Liver (tissue), 9 donors: ENCODE results near the gene PARD3. TPM values are rescaled to one million over a fixed set of nuclear protein-coding genes. Genes with fewer than 3 reads are reported as not detected.
"Not testable (repeated sequence)": the region's sequence is repeated elsewhere in the genome, so short reads cannot be mapped to it uniquely, and the experiment has no call there.

Source experiments
- DNase-seq: peaks from one replicate; pipeline ENCODE4 v3.0.0-alpha.2; 2017; ENCODE audit warnings: low spot score
- H3K27ac ChIP-seq, 2 donors: one replicate each; pipeline ENCODE4 v1.7.0; 2013; ENCODE audit warnings: inconsistent platforms in 2 of 2, low read length in 2 of 2, control low read depth in 1 of 2, low read depth in 1 of 2, mild to moderate bottlenecking in 1 of 2
- H3K27me3 ChIP-seq, 4 donors: one replicate each; pipeline versions ENCODE4 v1.6.1 to v1.7.0; 2013; ENCODE audit warnings: low read length in 3 of 4, inconsistent platforms in 1 of 4, mild to moderate bottlenecking in 1 of 4, moderate library complexity in 1 of 4; ENCODE audit not compliant: control insufficient read depth in 4 of 4, insufficient read depth in 4 of 4
- H3K36me3 ChIP-seq, 4 donors: one replicate each; pipeline versions ENCODE4 v1.6.1 to v1.7.0; 2013; ENCODE audit warnings: low read length in 3 of 4, mild to moderate bottlenecking in 3 of 4, low read depth in 1 of 4, moderate library complexity in 1 of 4; ENCODE audit not compliant: control insufficient read depth in 4 of 4, insufficient read depth in 3 of 4
- H3K4me1 ChIP-seq, 4 donors: one replicate each; pipeline versions ENCODE4 v1.6.1 to v1.7.0; 2013; ENCODE audit warnings: low read length in 3 of 4, mild to moderate bottlenecking in 3 of 4, moderate library complexity in 1 of 4; ENCODE audit not compliant: control insufficient read depth in 4 of 4, insufficient read depth in 4 of 4
- H3K4me3 ChIP-seq, 3 donors: one replicate each; pipeline versions ENCODE4 v1.6.1 to v1.7.0; 2013; ENCODE audit warnings: low read length in 3 of 3, control low read depth in 1 of 3, low read depth in 1 of 3, mild to moderate bottlenecking in 1 of 3
- H3K9ac ChIP-seq, 2 donors: one replicate each; pipeline ENCODE4 v1.7.0; 2013; ENCODE audit warnings: low read length in 2 of 2, mild to moderate bottlenecking in 2 of 2, moderate library complexity in 2 of 2, control low read depth in 1 of 2, low read depth in 1 of 2
- H3K9me3 ChIP-seq, 4 donors: one replicate each; pipeline versions ENCODE4 v1.6.1 to v1.7.0; 2013; ENCODE audit warnings: low read length in 3 of 4; ENCODE audit not compliant: control insufficient read depth in 4 of 4
- CTCF ChIP-seq: fragments of 150-350 bp; IDR thresholded peaks from 2 replicates; pipeline ENCODE4 v1.5.1; 2017; ENCODE audit warnings: improper control_type of control experiment, low read depth, low read length; ENCODE audit not compliant: missing input control
- FOXA2 ChIP-seq: IDR thresholded peaks from 2 replicates; pipeline ENCODE4 v1.6.1; 2016; ENCODE audit warnings: antibody characterized with exemption
- GABPA ChIP-seq, 2 donors: IDR thresholded peaks in 1 of 2; conservative IDR thresholded peaks in 1 of 2; 2 replicates each; pipeline ENCODE4 v1.6.1; 2016; ENCODE audit warnings: antibody characterized with exemption in 2 of 2, mild to moderate bottlenecking in 1 of 2, moderate library complexity in 1 of 2
- HNF4A ChIP-seq, 2 donors: conservative IDR thresholded peaks; 2 replicates each; pipeline ENCODE4 v1.6.1; 2016; ENCODE audit warnings: antibody characterized with exemption in 2 of 2, mild to moderate bottlenecking in 2 of 2
- MAX ChIP-seq: IDR thresholded peaks from 2 replicates; pipeline ENCODE4 v1.6.1; 2016; ENCODE audit warnings: antibody characterized with exemption
- NR2F2 ChIP-seq: IDR thresholded peaks from 2 replicates; pipeline ENCODE4 v1.6.1; 2016; ENCODE audit warnings: antibody characterized with exemption
- RAD21 ChIP-seq, 2 donors: IDR thresholded peaks; 2 replicates each; pipeline ENCODE4 v1.6.1; 2016; ENCODE audit warnings: antibody characterized with exemption in 2 of 2, mild to moderate bottlenecking in 2 of 2
- REST ChIP-seq: IDR thresholded peaks from 2 replicates; pipeline ENCODE4 v1.6.1; 2016; ENCODE audit warnings: antibody characterized with exemption, mild to moderate bottlenecking
- RXRA ChIP-seq, 2 donors: IDR thresholded peaks; 2 replicates each; pipeline ENCODE4 v1.6.1; 2017 to 2018; ENCODE audit warnings: antibody characterized with exemption in 2 of 2, mild to moderate bottlenecking in 1 of 2
- SP1 ChIP-seq: IDR thresholded peaks from 2 replicates; pipeline ENCODE4 v1.6.1; 2018; ENCODE audit warnings: antibody characterized with exemption, mild to moderate bottlenecking
- YY1 ChIP-seq: IDR thresholded peaks from 2 replicates; pipeline ENCODE4 v1.6.1; 2016; ENCODE audit warnings: antibody characterized with exemption, mild to moderate bottlenecking
- ZBTB33 ChIP-seq: IDR thresholded peaks from 2 replicates; pipeline ENCODE4 v1.6.1; 2016; ENCODE audit warnings: antibody characterized with exemption
- WGBS: extraction: QIAGEN DNeasy Blood & Tissue Kit; methylation state at CpG from one replicate; pipeline ENCODE4 v1.1.7; 2013; 5-methylcytosine and 5-hydroxymethylcytosine counted together
- polyA plus RNA-seq, 2 donors: library from polyadenylated mRNA; stranded (reverse) in 1 of 2; unstranded in 1 of 2; fragments of 200-250 nt in 1 of 2; fragments of >200 nt in 1 of 2; fragmentation: Nextera tagmentation in 1 of 2; extraction: Ambion mirVana in 1 of 2; gene quantifications; one replicate each; pipeline versions ENCODE4 v1.2.1 to v1.2.3, GENCODE V29; 2013 to 2015
- total RNA-seq, 2 donors: library from RNA; depleted of rRNA; stranded (reverse); fragments of >200 nt; gene quantifications; one replicate each; pipeline ENCODE4 v1.2.3, GENCODE V29; 2014
- donor health status: healthy.
- donor health status: healthy.
- donor health status: healthy.
- donor health status: healthy.
- donor health status: healthy.

Gene PARD3
- total and polyA plus RNA-seq, 4 donors, result 12.3 to 43.8 (median 13.5) TPM

- Histone ChIP-seq H3K36me3 (no peaks in the 10 kb centered on the region), H3K4me3 (no peak overlapping the region), H3K9ac (no peak overlapping the region), H3K4me1 (peaks cover 5 to 30% (median 23%) of the 10 kb centered on the region in 4 donors), H3K9me3 (no peaks in the 10 kb centered on the region), H3K27ac (no peak overlapping the region), H3K27me3 (no peaks in the 10 kb centered on the region)
- no peak for DNase-seq
- TF ChIP-seq FOXA2, result no peak
- no peak for TF ChIP-seq NR2F2
- TF ChIP-seq YY1, result no peak
- no peak for TF ChIP-seq SP1
- no peak for TF ChIP-seq ZBTB33
- no peak for TF ChIP-seq GABPA (IDR thresholded peaks at IDR 0.05 in 1 of 2, conservative IDR thresholded peaks at IDR 0.05 in 1 of 2)
- no peak for TF ChIP-seq RAD21 (IDR thresholded peaks at IDR 0.05)
- no peak for TF ChIP-seq HNF4A (conservative IDR thresholded peaks at IDR 0.05)
- TF ChIP-seq REST, result no peak
- TF ChIP-seq RXRA (IDR thresholded peaks at IDR 0.05), result no peak
- TF ChIP-seq CTCF, result no peak
- WGBS, result 93% methylated on average over 6 of the region's 6 CpGs
These were observed 72.6 kb downstream of the PARD3 start for GRCh38 chr10:34742456-34742855.

- H3K9me3 ChIP-seq, DNase-seq, H3K36me3 ChIP-seq, H3K4me3 ChIP-seq, H3K27ac ChIP-seq, H3K9ac ChIP-seq, H3K27me3 ChIP-seq: not testable (repeated sequence)
- peaks cover 9 to 32% (median 25%) of the 10 kb centered on the region in 4 donors for H3K4me1 ChIP-seq
- WGBS, result 96% methylated on average over 4 of the region's 4 CpGs
These were observed 74.0 kb downstream of the PARD3 start for GRCh38 chr10:34741087-34741486.

- no peaks in the 10 kb centered on the region for H3K36me3 ChIP-seq
- peaks cover 9 to 32% (median 25%) of the 10 kb centered on the region in 4 donors for H3K4me1 ChIP-seq
- no peaks in the 10 kb centered on the region for H3K27me3 ChIP-seq
- no peaks in the 10 kb centered on the region for H3K9me3 ChIP-seq
- H3K4me3 ChIP-seq, result no peak overlapping the region
- peak overlapping the region in 1 of 2 donors; percentile 23 for H3K27ac ChIP-seq
- DNase-seq, result no peak
- WGBS, result 72% methylated on average over 5 of the region's 5 CpGs
- H3K9ac ChIP-seq, result no peak overlapping the region
- TF ChIP-seq YY1 (no peak), SP1 (no peak), HNF4A (conservative IDR thresholded peaks at IDR 0.05) (no peak), RAD21 (IDR thresholded peaks at IDR 0.05) (no peak), REST (no peak), NR2F2 (no peak), CTCF (no peak), MAX (no peak)
These were observed 74.8 kb downstream of the PARD3 start for GRCh38 chr10:34740321-34740720.
